ENCODE results near the gene NXF2. TPM values are rescaled to one million over a fixed set of nuclear protein-coding genes. Genes with fewer than 3 reads are reported as not detected.
"Not testable (repeated sequence)": the region's sequence is repeated elsewhere in the genome, so short reads cannot be mapped to it uniquely, and the experiment has no call there.

NXF2 gene
- not detected for total RNA-seq

GRCh38 chrX:102246893-102247292 lies at the start of gene NXF2:
NXF2 (plus strand) TSS chrX:102247167; CDS start chrX:102307079, 59,912 bp downstream.
- not testable (repeated sequence) for DNase-seq (ENCODE audit: low spot score in 2 of 2); FAIRE-seq

- DNase-seq (ENCODE audit: low spot score in 2 of 2); FAIRE-seq: not testable (repeated sequence)
Observed at GRCh38 chrX:102207940-102208339, 39.0 kb upstream of the NXF2 start.

GRCh38 chrX:102214986-102215385 lies 32.0 kb upstream of the NXF2 start, which contains the start of gene TCP11X1:
TCP11X1 (plus strand) TSS chrX:102215301.
- not testable (repeated sequence) for DNase-seq (ENCODE audit: low spot score in 2 of 2); FAIRE-seq

GRCh38 chrX:102216497-102216896 lies 30.5 kb upstream of the NXF2 start:
- DNase-seq (ENCODE audit: low spot score in 2 of 2); FAIRE-seq: not testable (repeated sequence)

GRCh38 chrX:102235678-102236077 lies 11.3 kb upstream of the NXF2 start:
- FAIRE-seq; DNase-seq (ENCODE audit: low spot score in 2 of 2): not testable (repeated sequence)

GRCh38 chrX:102240265-102240664 lies 6.7 kb upstream of the NXF2 start:
- not testable (repeated sequence) for FAIRE-seq

GRCh38 chrX:102272231-102272630 lies 25.3 kb downstream of the NXF2 start:
- FAIRE-seq; DNase-seq (ENCODE audit: low spot score in 2 of 2): not testable (repeated sequence)

More at GRCh38 chrX:102240265-102240664, 6.7 kb upstream of the NXF2 start:
- not testable (repeated sequence) for DNase-seq (ENCODE audit: low spot score in 2 of 2)

GRCh38 chrX:102338162-102338561 lies 91.2 kb downstream of the NXF2 start:
- FAIRE-seq (no peak), DNase-seq (ENCODE audit: low spot score in 2 of 2) (no peak)

GRCh38 chrX:102339312-102340298 lies 92.6 kb downstream of the NXF2 start:
- no peak for DNase-seq (ENCODE audit: low spot score in 2 of 2)
- no peak for FAIRE-seq

GRCh38 chrX:102341867-102342266 lies 94.9 kb downstream of the NXF2 start:
- FAIRE-seq (peak; percentile 44), DNase-seq (ENCODE audit: low spot score in 2 of 2) (no peak)

GRCh38 chrX:102345916-102346315 lies 98.9 kb downstream of the NXF2 start:
- DNase-seq (ENCODE audit: low spot score in 2 of 2), result peak in 1 of 2 donors; percentile 1
- FAIRE-seq, result no peak

Other genes starting within 250 kb of the NXF2 start
- 33.4 TPM for gene TCEAL2, start 121.5 kb upstream of the NXF2 start, total RNA-seq
- 9.4 TPM for gene TCEAL6, start 104.7 kb upstream of the NXF2 start, total RNA-seq
- gene BEX5, start 91.2 kb upstream of the NXF2 start, total RNA-seq, result 55.4 TPM
- not detected for gene TCP11X1, start 31.9 kb upstream of the NXF2 start, total RNA-seq
- gene NXF2B, start 192.8 kb downstream of the NXF2 start, total RNA-seq, result not detected
- not detected for gene TCP11X2, start 224.6 kb downstream of the NXF2 start, total RNA-seq

Measured in frontal cortex (tissue), 4 donors.